GM19397 (cell line): Measurements from ENCODE around the gene NELFB.

Experiments used
- ATAC-seq: cut with Tn5 transposase; IDR thresholded peaks from one replicate; pipeline ENCODE4 v1.9.1; 2021; ENCODE audit warnings: mild to moderate bottlenecking, moderate library complexity; ENCODE audit not compliant: unreplicated experiment

NELFB gene

GRCh38 chr9:137223078-137223970, 31.8 kb upstream of the NELFB start:
- ATAC-seq = peak; percentile 66

DNA sequence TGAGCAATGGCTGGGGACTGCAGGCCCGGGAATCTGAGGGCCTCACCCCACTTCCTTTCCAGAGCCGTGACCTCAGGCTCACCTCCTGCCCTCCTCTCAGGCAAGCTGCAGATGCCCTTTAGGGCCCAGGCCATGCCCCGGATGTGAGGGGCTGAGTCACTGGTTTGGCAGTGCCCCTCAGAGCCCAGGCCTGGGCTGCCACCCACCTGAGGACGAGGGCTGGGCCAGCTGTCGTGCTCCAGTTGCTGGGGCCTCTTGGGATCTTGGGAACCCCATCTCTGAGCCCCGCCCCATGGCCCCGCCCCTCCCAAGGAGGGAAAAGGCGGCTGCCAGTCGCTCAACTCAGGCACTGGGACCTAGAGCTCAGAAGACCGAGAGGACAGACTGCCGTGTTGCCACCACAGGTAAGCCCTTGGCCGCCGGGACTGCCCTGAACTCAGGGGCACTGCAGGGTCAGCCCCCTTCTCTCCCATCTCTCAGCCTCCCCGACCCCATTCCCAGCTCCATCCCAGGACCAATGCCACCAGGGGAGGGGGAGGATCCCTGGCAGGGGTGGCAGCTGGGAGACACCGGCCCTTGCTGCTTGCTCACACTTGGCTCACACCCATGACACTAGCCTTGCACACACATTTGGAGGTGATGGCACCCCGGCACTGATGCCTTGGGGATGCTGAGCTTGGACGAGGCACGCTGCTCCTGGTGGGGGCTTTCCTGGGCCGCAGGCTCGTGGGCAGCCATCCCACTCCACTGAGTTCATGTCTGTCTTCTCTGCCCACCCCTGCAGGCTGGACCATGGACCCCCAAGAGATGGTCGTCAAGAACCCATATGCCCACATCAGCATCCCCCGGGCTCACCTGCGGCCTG, 30.1 kb upstream of the NELFB start, which contains the start of gene CYSRT1:
Gene CYSRT1 (plus strand): TSS at position 345 of the 865 bp plus-strand sequence. CDS start 448 bp downstream, at position 793.
- ATAC-seq = no peak

DNA sequence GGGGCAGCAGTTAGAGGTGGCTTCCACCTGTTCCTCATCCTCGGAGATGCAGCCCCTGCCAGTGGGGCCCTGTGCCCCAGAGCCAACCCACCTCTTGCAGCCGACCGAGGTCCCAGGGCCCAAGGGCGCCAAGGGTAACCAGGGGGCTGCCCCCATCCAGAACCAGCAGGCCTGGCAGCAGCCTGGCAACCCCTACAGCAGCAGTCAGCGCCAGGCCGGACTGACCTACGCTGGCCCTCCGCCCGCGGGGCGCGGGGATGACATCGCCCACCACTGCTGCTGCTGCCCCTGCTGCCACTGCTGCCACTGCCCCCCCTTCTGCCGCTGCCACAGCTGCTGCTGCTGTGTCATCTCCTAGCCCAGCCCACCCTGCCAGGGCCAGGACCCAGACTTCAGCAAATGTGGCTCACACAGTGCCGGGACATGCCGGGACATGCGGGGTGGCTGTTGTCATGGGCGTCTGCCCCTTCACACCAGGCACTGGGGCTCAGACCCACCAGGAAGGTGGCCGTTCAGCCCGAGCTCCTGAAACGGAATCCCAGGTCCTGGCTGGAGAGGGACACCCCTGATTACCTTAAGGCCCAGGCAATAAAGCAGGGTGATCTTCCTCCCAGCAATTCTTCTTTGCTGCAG, 29.3 kb upstream of the NELFB start:
- ATAC-seq = no peak

- ATAC-seq = no peak
Measured at GRCh38 chr9:137226338-137227053, 28.6 kb upstream of the NELFB start.

DNA sequence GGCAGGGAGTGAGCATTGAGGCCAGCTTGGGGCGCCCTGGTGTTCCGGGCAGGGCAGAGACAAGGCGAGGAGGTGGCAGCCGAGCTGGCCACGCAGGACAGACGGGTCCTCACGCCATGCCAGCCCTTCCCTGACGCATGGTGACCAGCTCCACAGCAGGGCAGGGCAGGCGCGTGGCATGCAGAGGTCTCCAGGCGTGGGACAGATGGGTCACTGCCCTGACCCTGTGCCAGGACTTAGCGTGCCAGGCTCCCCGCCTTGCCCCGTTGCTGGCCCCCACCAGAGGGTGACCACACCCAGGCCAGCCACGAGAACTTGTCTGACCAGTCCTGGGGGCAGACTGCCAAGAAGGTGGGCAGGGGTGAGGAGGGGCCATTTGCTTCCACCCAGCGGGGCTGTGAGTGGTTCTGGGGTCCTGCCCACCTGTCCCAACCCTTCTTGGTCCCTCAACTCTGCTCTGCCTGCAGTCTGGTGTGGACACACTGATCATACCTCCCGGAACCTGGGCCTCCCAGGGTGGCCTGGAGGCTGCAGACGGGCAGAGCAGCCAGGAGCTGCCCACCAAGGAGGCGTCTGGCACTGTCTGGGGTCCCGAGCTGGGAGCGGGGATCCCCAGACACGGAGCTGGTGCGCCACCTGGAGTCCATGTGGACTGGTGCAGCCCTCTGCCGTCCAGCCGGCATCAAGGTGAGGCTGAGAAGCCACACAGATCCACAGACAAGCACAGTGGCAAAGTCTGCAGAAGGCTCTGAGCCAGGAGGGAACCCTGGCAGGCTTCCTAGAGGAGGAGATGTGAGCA, 27.9 kb upstream of the NELFB start, which contains the start of gene RNF224:
Gene RNF224 (plus strand): TSS at position 449 of the 799 bp plus-strand sequence. CDS start 834 bp downstream, outside the sequence.
- no peak for ATAC-seq

DNA sequence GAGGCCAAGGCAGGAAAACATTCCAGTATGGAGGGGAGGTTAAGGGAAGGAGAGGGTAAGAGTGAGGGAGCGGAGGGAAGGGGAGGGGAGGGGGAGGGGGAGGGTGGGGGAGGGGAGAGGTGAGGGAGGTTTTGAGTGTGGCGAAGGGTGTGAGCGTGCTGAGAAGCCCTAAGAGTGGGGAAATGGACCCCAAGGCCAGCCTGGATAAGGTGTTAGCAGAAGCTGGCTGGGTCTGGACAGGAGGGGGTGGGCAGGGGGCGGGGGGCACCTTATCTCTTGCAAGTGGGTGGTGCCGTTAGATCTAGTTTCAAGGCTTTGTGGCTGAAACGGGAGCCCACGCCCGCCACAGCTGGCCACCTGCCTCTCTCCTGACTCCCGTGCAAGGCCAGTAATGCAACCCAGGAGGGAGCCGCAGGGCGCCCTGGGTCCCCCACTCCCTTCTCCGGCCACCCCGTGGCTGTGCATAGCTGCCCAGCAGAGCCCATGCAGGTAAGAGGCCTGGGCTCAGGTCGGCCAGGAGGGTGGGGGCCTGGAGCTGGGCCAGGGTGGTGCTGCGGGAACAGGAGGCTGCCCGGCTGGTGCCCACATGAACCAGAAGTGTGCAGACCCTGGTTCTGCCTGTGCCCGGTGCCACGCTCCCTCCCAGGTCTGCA, 27.1 kb upstream of the NELFB start:
- no peak for ATAC-seq

- no peak for ATAC-seq
Measured at GRCh38 chr9:137228506-137228967, 26.6 kb upstream of the NELFB start.

- ATAC-seq = no peak
Measured at GRCh38 chr9:137228968-137229896, 25.9 kb upstream of the NELFB start.

GRCh38 chr9:137229903-137230704, 25.0 kb upstream of the NELFB start:
- ATAC-seq = no peak

DNA sequence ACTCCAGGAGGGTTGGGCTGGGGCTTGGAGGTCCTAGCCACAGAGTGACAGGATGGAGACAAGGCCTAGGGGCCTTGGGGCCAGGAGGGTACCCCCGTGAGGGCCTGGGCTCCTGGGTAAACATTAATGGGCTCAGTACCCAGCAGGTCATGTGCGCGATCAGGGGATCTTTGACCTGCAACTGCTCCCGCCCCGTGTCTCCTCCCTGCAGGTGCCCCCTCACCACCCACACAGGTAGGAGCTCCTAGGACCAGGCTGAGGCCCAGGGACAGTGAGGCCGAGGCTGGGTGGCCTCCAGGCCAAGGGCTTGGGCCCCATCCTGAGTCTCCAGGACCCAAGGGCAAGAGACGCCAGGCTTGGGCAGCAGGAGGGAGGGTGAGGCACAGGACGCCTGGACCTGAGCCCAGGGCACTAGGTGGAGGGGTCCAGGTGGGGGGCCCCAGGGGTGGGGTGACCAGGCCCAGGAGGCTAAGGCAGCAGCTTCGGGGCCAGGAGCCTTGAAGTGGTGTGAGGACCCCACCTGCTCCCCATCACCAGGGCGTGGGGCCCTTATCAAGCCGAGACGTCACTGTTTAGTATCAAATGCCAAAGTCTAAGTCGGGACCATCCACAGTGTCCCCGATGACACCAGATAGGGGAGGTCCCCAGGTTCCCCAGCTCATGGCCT, 24.3 kb upstream of the NELFB start, which contains the start of gene SLC34A3:
Gene SLC34A3 (plus strand): TSS at position 197 of the 667 bp plus-strand sequence. CDS start 802 bp downstream, outside the sequence.
- ATAC-seq = no peak

DNA sequence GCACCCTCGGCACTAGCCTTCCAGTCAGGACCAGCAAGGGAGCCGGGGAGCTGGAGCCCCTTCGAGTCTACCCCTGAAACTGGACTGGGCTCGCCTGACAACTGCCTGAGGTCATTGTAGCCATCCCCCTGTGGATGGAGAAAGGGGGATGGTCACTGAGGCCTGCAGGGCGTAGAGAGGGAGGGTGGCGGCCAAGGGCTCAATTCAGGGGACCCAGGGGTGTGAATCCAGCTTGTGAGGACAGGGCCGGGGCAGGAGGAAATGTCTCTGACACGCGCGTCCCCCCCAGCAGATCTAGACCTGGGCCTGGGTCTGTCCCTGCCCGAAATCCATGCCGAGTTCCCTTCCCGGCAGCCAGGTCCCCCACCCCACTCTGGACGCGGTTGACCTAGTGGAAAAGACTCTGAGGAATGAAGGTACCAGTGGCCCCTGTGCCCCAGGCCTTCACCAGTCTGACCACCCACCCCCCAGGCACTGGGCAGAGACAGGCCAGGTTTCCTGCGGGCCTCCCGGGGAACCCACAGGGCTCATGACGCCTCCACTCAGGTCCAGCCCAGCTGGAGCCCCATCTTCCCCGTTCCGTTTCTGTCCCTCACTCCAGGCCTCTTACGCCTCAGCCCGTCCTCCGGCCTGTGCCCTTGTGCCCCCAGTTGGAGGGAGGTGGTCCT, 23.6 kb upstream of the NELFB start:
- ATAC-seq = no peak

- ATAC-seq = no peak
Measured at GRCh38 chr9:137232101-137232500, 23.0 kb upstream of the NELFB start.

- no peak for ATAC-seq
Measured at GRCh38 chr9:137232510-137232909, 22.6 kb upstream of the NELFB start.

DNA sequence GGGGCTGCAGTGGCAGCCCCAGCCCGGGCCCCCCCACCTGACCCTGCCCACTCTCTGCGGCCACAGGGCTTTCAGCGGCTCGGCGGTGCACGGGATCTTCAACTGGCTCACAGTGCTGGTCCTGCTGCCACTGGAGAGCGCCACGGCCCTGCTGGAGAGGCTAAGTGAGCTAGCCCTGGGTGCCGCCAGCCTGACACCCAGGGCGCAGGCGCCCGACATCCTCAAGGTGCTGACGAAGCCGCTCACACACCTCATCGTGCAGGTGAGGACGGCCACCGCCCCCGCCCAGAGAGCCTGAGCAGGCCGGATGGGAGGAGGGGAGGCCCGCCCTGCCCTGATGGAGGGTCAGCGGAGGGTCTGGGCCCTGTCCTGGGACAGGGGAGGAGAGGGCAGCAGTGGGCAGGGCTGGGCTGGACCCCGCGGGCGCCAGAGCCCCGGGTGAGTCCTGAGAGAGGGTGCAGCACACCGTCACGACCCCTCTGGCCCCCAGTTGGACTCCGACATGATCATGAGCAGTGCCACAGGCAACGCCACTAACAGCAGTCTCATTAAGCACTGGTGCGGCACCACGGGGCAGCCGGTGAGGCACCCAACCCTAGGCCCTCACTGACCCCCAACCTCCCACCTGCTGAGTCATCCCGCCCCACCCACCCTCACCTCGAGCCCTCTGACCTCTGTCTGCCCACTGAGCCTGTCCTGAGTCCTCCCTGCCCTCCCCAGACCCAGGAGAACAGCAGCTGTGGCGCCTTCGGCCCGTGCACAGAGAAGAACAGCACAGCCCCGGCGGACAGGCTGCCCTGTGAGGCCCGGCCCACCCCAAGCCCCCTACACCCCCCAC, 21.8 kb upstream of the NELFB start:
- no peak for ATAC-seq
